Measurements from ENCODE around the gene TMEM181.
"Not testable (repeated sequence)": the region's sequence is repeated elsewhere in the genome, so short reads cannot be mapped to it uniquely, and the experiment has no call there.

Gene TMEM181

GRCh38 chr6:158552055-158552795 is 7.7 kb upstream of the TMEM181 start:
- no peaks in the 10 kb centered on the region for H3K27me3 ChIP-seq (ENCODE audit: control insufficient read depth in 2 of 2, insufficient read depth in 2 of 2, low read length in 2 of 2)
- H3K9me3 ChIP-seq (ENCODE audit: control insufficient read depth in 2 of 2, low read length in 2 of 2), result no peaks in the 10 kb centered on the region
- H3K27ac ChIP-seq (ENCODE audit: low read depth in 2 of 2, low read length in 2 of 2), result no peak overlapping the region
- no peak overlapping the region for H3K4me3 ChIP-seq (ENCODE audit: low read length in 2 of 2)
- no peaks in the 10 kb centered on the region for H3K4me1 ChIP-seq (ENCODE audit: control insufficient read depth in 2 of 2, insufficient read depth in 2 of 2, low read length in 2 of 2)
- H3K36me3 ChIP-seq (ENCODE audit: control insufficient read depth in 2 of 2, insufficient read depth in 2 of 2, low read length in 2 of 2), result no peaks in the 10 kb centered on the region
- H3K9ac ChIP-seq (ENCODE audit: low read depth in 1 of 2, low read length in 2 of 2), result no peak overlapping the region

GRCh38 chr6:158552796-158553138 is 7.1 kb upstream of the TMEM181 start:
- no peaks in the 10 kb centered on the region for H3K36me3 ChIP-seq (ENCODE audit: control insufficient read depth in 2 of 2, insufficient read depth in 2 of 2, low read length in 2 of 2)
- no peaks in the 10 kb centered on the region for H3K27me3 ChIP-seq (ENCODE audit: control insufficient read depth in 2 of 2, insufficient read depth in 2 of 2, low read length in 2 of 2)
- H3K4me3 ChIP-seq (ENCODE audit: low read length in 2 of 2), result no peak overlapping the region
- no peak overlapping the region for H3K27ac ChIP-seq (ENCODE audit: low read depth in 2 of 2, low read length in 2 of 2)
- H3K9ac ChIP-seq (ENCODE audit: low read depth in 1 of 2, low read length in 2 of 2), result no peak overlapping the region
- H3K4me1 ChIP-seq (ENCODE audit: control insufficient read depth in 2 of 2, insufficient read depth in 2 of 2, low read length in 2 of 2), result no peaks in the 10 kb centered on the region
- H3K9me3 ChIP-seq (ENCODE audit: control insufficient read depth in 2 of 2, low read length in 2 of 2), result no peaks in the 10 kb centered on the region

GRCh38 chr6:158554611-158555361 is 5.1 kb upstream of the TMEM181 start:
- Histone ChIP-seq H3K4me1 (ENCODE audit: control insufficient read depth in 2 of 2, insufficient read depth in 2 of 2, low read length in 2 of 2) (peaks cover 4% of the 10 kb centered on the region in 2 donors), H3K27me3 (ENCODE audit: control insufficient read depth in 2 of 2, insufficient read depth in 2 of 2, low read length in 2 of 2) (no peaks in the 10 kb centered on the region), H3K9ac (ENCODE audit: low read depth in 1 of 2, low read length in 2 of 2) (no peak overlapping the region), H3K4me3 (ENCODE audit: low read length in 2 of 2) (no peak overlapping the region), H3K9me3 (ENCODE audit: control insufficient read depth in 2 of 2, low read length in 2 of 2) (no peaks in the 10 kb centered on the region), H3K36me3 (ENCODE audit: control insufficient read depth in 2 of 2, insufficient read depth in 2 of 2, low read length in 2 of 2) (no peaks in the 10 kb centered on the region), H3K27ac (ENCODE audit: low read depth in 2 of 2, low read length in 2 of 2) (no peak overlapping the region)

- no peaks in the 10 kb centered on the region for H3K27me3 ChIP-seq (ENCODE audit: control insufficient read depth in 2 of 2, insufficient read depth in 2 of 2, low read length in 2 of 2)
- peaks cover 7 to 8% of the 10 kb centered on the region in 2 donors for H3K4me1 ChIP-seq (ENCODE audit: control insufficient read depth in 2 of 2, insufficient read depth in 2 of 2, low read length in 2 of 2)
- no peaks in the 10 kb centered on the region for H3K36me3 ChIP-seq (ENCODE audit: control insufficient read depth in 2 of 2, insufficient read depth in 2 of 2, low read length in 2 of 2)
- no peak overlapping the region for H3K4me3 ChIP-seq (ENCODE audit: low read length in 2 of 2)
- H3K27ac ChIP-seq (ENCODE audit: low read depth in 2 of 2, low read length in 2 of 2), result no peak overlapping the region
- no peak overlapping the region for H3K9ac ChIP-seq (ENCODE audit: low read depth in 1 of 2, low read length in 2 of 2)
- no peaks in the 10 kb centered on the region for H3K9me3 ChIP-seq (ENCODE audit: control insufficient read depth in 2 of 2, low read length in 2 of 2)
These were observed 3.8 kb upstream of the TMEM181 start for GRCh38 chr6:158556113-158556512.

GRCh38 chr6:158557110-158557509 is 2.8 kb upstream of the TMEM181 start:
- peaks cover 16 to 17% of the 10 kb centered on the region in 2 donors for H3K4me1 ChIP-seq (ENCODE audit: control insufficient read depth in 2 of 2, insufficient read depth in 2 of 2, low read length in 2 of 2)
- H3K27me3 ChIP-seq (ENCODE audit: control insufficient read depth in 2 of 2, insufficient read depth in 2 of 2, low read length in 2 of 2); H3K36me3 ChIP-seq (ENCODE audit: control insufficient read depth in 2 of 2, insufficient read depth in 2 of 2, low read length in 2 of 2); H3K4me3 ChIP-seq (ENCODE audit: low read length in 2 of 2); H3K9me3 ChIP-seq (ENCODE audit: control insufficient read depth in 2 of 2, low read length in 2 of 2); H3K27ac ChIP-seq (ENCODE audit: low read depth in 2 of 2, low read length in 2 of 2); H3K9ac ChIP-seq (ENCODE audit: low read depth in 1 of 2, low read length in 2 of 2): not testable (repeated sequence)

- Histone ChIP-seq H3K27me3 (ENCODE audit: control insufficient read depth in 2 of 2, insufficient read depth in 2 of 2, low read length in 2 of 2) (no peaks in the 10 kb centered on the region), H3K9me3 (ENCODE audit: control insufficient read depth in 2 of 2, low read length in 2 of 2) (no peaks in the 10 kb centered on the region), H3K27ac (ENCODE audit: low read depth in 2 of 2, low read length in 2 of 2) (no peak overlapping the region), H3K4me3 (ENCODE audit: low read length in 2 of 2) (no peak overlapping the region), H3K36me3 (ENCODE audit: control insufficient read depth in 2 of 2, insufficient read depth in 2 of 2, low read length in 2 of 2) (no peaks in the 10 kb centered on the region), H3K4me1 (ENCODE audit: control insufficient read depth in 2 of 2, insufficient read depth in 2 of 2, low read length in 2 of 2) (peaks cover 17 to 19% of the 10 kb centered on the region in 2 donors), H3K9ac (ENCODE audit: low read depth in 1 of 2, low read length in 2 of 2) (no peak overlapping the region)
These were observed 2.0 kb upstream of the TMEM181 start for GRCh38 chr6:158557927-158558326.

- peak overlapping the region in 1 of 2 donors; percentile 95 for H3K4me3 ChIP-seq (ENCODE audit: low read length in 2 of 2)
These were observed 1.2 kb upstream of the TMEM181 start for GRCh38 chr6:158558415-158559306.

GRCh38 chr6:158559338-158559894 is 475 bp upstream of the TMEM181 start:
- no peaks in the 10 kb centered on the region for H3K27me3 ChIP-seq (ENCODE audit: control insufficient read depth in 2 of 2, insufficient read depth in 2 of 2, low read length in 2 of 2)
- H3K4me3 ChIP-seq (ENCODE audit: low read length in 2 of 2), result peak overlapping the region; percentile 82 to 95
- H3K9ac ChIP-seq (ENCODE audit: low read depth in 1 of 2, low read length in 2 of 2), result peak overlapping the region; percentile 92 to 93
- no peaks in the 10 kb centered on the region for H3K36me3 ChIP-seq (ENCODE audit: control insufficient read depth in 2 of 2, insufficient read depth in 2 of 2, low read length in 2 of 2)
- H3K4me1 ChIP-seq (ENCODE audit: control insufficient read depth in 2 of 2, insufficient read depth in 2 of 2, low read length in 2 of 2), result peaks cover 17 to 19% of the 10 kb centered on the region in 2 donors
- peak overlapping the region; percentile 89 to 90 for H3K27ac ChIP-seq (ENCODE audit: low read depth in 2 of 2, low read length in 2 of 2)
- no peaks in the 10 kb centered on the region for H3K9me3 ChIP-seq (ENCODE audit: control insufficient read depth in 2 of 2, low read length in 2 of 2)

More at GRCh38 chr6:158558415-158559306, 1.2 kb upstream of the TMEM181 start:
- Histone ChIP-seq H3K27ac (ENCODE audit: low read depth in 2 of 2, low read length in 2 of 2) (no peak overlapping the region), H3K9me3 (ENCODE audit: control insufficient read depth in 2 of 2, low read length in 2 of 2) (no peaks in the 10 kb centered on the region), H3K9ac (ENCODE audit: low read depth in 1 of 2, low read length in 2 of 2) (peak overlapping the region in 1 of 2 donors; percentile 93), H3K4me1 (ENCODE audit: control insufficient read depth in 2 of 2, insufficient read depth in 2 of 2, low read length in 2 of 2) (peaks cover 17 to 19% of the 10 kb centered on the region in 2 donors), H3K27me3 (ENCODE audit: control insufficient read depth in 2 of 2, insufficient read depth in 2 of 2, low read length in 2 of 2) (no peaks in the 10 kb centered on the region), H3K36me3 (ENCODE audit: control insufficient read depth in 2 of 2, insufficient read depth in 2 of 2, low read length in 2 of 2) (no peaks in the 10 kb centered on the region)

- H3K9me3 ChIP-seq (ENCODE audit: control insufficient read depth in 2 of 2, low read length in 2 of 2), result no peaks in the 10 kb centered on the region
- H3K4me1 ChIP-seq (ENCODE audit: control insufficient read depth in 2 of 2, insufficient read depth in 2 of 2, low read length in 2 of 2), result peaks cover 17 to 19% of the 10 kb centered on the region in 2 donors
- H3K27me3 ChIP-seq (ENCODE audit: control insufficient read depth in 2 of 2, insufficient read depth in 2 of 2, low read length in 2 of 2), result no peaks in the 10 kb centered on the region
- H3K9ac ChIP-seq (ENCODE audit: low read depth in 1 of 2, low read length in 2 of 2), result peak overlapping the region; percentile 42 to 93
- no peaks in the 10 kb centered on the region for H3K36me3 ChIP-seq (ENCODE audit: control insufficient read depth in 2 of 2, insufficient read depth in 2 of 2, low read length in 2 of 2)
- peak overlapping the region; percentile 89 to 90 for H3K27ac ChIP-seq (ENCODE audit: low read depth in 2 of 2, low read length in 2 of 2)
- peak overlapping the region; percentile 82 to 95 for H3K4me3 ChIP-seq (ENCODE audit: low read length in 2 of 2)
These were observed 987 bp downstream of the TMEM181 start for GRCh38 chr6:158560836-158561320.

All from mucosa of rectum (tissue), 2 donors.